ENCODE results near the gene KMT2A. TPM values are rescaled to one million over a fixed set of nuclear protein-coding genes. Genes with fewer than 3 reads are reported as not detected.
A peak's percentile ranks its signal among the peaks of the same experiment; 100 is the strongest.

KMT2A gene
- total RNA-seq, 1 donor from 2014 or later, result 78.8 TPM

DNA sequence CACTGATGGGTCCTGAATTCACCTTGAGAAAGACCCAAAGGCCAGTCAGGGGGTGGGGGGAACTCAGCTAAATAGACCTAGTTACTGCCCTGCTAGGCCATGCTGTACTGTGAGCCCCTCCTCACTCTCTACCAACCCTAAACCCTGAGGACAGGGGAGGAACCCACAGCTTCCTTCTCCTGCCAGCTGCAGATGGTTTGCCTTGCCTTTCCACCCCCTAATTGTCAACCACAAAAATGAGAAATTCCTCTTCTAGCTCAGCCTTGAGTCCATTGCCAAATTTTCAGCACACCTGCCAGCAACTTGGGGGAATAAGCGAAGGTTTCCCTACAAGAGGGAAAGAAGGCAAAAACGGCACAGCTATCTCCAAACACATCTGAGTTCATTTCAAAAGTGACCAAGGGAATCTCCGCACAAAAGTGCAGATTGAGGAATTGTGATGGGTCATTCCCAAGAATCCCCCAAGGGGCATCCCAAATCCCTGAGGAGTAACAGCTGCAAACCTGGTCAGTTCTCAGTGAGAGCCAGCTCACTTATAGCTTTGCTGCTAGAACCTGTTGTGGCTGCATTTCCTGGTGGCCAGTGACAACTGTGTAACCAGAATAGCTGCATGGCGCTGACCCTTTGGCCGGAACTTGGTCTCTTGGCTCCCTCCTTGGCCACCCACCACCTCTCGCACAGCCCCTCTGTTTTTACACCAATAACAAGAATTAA, 88.6 kb downstream of the KMT2A start:
- no peak for DNase-seq (ENCODE audit: low read depth, low spot score)
- Mint-ChIP-seq H3K9me3 (no peaks in the 10 kb centered on the region), H3K4me1 (peaks cover 12% of the 10 kb centered on the region), H3K27me3 (ENCODE audit: low read depth) (no peaks in the 10 kb centered on the region), H3K36me3 (ENCODE audit: low read depth) (peaks cover 12% of the 10 kb centered on the region), H3K27ac (ENCODE audit: unreplicated experiment) (no peak overlapping the region), H3K4me3 (no peak overlapping the region)
- TF ChIP-seq, protein P1, sequence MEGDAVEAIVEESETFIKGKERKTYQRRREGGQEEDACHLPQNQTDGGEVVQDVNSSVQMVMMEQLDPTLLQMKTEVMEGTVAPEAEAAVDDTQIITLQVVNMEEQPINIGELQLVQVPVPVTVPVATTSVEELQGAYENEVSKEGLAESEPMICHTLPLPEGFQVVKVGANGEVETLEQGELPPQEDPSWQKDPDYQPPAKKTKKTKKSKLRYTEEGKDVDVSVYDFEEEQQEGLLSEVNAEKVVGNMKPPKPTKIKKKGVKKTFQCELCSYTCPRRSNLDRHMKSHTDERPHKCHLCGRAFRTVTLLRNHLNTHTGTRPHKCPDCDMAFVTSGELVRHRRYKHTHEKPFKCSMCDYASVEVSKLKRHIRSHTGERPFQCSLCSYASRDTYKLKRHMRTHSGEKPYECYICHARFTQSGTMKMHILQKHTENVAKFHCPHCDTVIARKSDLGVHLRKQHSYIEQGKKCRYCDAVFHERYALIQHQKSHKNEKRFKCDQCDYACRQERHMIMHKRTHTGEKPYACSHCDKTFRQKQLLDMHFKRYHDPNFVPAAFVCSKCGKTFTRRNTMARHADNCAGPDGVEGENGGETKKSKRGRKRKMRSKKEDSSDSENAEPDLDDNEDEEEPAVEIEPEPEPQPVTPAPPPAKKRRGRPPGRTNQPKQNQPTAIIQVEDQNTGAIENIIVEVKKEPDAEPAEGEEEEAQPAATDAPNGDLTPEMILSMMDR (conservative IDR thresholded peaks at IDR 0.05), result no peak

DNA sequence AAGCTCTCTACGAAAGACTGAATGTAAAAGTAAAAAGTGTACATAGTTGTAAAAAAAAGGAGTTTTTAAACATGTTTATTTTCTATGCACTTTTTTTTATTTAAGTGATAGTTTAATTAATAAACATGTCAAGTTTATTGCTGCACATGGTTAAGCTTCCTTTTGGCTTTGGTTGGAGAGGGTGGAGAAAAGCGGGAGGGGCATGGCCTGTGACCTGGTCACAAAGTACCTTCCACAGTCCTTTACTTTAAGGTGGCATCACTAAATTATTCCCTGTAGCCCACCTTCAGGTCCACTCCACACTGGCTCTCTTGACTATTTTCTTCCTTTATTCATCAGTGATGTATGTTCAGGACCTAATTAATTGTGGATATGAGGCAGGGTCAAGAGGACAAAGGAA, 90.4 kb downstream of the KMT2A start:
- Mint-ChIP-seq H3K36me3 (ENCODE audit: low read depth) (peaks cover 8% of the 10 kb centered on the region), H3K4me3 (no peak overlapping the region)

DNA sequence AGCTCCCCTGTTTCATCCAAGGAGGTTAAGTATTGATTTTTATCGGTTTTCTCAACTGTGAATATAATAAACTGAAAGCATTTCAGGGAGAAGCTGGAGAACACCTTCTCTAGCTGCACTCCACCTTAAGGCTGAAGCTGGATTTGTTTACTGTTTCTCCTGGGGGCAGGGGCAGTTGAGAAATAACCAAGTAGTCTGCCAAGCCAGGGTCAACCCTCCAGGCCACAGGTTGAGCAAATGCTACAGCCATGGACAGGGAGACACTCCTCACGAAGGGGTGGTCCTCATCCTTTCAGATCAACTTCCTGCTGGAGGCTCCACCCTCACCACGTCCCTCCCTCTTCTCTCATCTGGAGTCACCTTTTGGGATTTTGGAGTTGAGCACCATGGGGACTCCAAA, 90.8 kb downstream of the KMT2A start, which contains the start of gene TTC36:
TTC36 (plus strand) TSS at position 366 of the 400 bp plus-strand sequence; CDS start at position 387, 21 bp downstream.
- Mint-ChIP-seq H3K9me3 (no peaks in the 10 kb centered on the region), H3K36me3 (ENCODE audit: low read depth) (peaks cover 8% of the 10 kb centered on the region), H3K4me3 (peak within 1 kb of the TSS; percentile 62), H3K27ac (ENCODE audit: unreplicated experiment) (no peak within 1 kb of the TSS), H3K4me1 (peaks cover 25% of the 10 kb centered on the region), H3K27me3 (ENCODE audit: low read depth) (no peaks in the 10 kb centered on the region)
- TF ChIP-seq, protein P1 (conservative IDR thresholded peaks at IDR 0.05), result no peak
- DNase-seq (ENCODE audit: low read depth, low spot score), result no peak

More for the DNA sequence above, 90.4 kb downstream of the KMT2A start:
- H3K27me3 Mint-ChIP-seq (ENCODE audit: low read depth), result no peaks in the 10 kb centered on the region
- no peak for DNase-seq (ENCODE audit: low read depth, low spot score)
- H3K4me1 Mint-ChIP-seq, result peaks cover 22% of the 10 kb centered on the region
- TF ChIP-seq, protein P1 (conservative IDR thresholded peaks at IDR 0.05), result no peak
- H3K27ac Mint-ChIP-seq (ENCODE audit: unreplicated experiment), result no peak overlapping the region
- H3K9me3 Mint-ChIP-seq, result no peaks in the 10 kb centered on the region

DNA sequence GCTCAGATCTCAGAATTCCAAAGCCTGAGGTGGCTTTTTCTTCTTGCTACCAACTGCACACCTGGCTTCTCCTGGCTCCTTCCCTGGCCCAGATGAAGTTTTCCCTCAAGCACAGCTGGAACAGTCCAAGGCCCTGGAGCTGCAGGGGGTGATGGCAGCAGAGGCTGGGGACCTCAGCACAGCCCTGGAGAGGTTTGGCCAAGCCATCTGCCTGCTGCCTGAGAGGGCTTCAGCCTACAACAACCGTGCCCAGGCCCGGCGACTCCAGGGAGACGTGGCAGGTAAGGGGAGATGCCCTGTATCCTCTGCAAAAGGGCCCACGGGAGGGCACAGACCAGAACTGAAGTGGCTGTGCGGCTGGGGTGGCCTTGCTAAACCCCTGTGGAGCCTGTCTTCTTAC, 92.2 kb downstream of the KMT2A start:
- TF ChIP-seq, protein P1 (conservative IDR thresholded peaks at IDR 0.05), result no peak
- Mint-ChIP-seq H3K4me3 (peak overlapping the region; percentile 93), H3K27me3 (ENCODE audit: low read depth) (no peaks in the 10 kb centered on the region), H3K27ac (ENCODE audit: unreplicated experiment) (no peak overlapping the region), H3K9me3 (no peaks in the 10 kb centered on the region), H3K36me3 (ENCODE audit: low read depth) (peaks cover 8% of the 10 kb centered on the region), H3K4me1 (peaks cover 25% of the 10 kb centered on the region)
- no peak for DNase-seq (ENCODE audit: low read depth, low spot score)

DNA sequence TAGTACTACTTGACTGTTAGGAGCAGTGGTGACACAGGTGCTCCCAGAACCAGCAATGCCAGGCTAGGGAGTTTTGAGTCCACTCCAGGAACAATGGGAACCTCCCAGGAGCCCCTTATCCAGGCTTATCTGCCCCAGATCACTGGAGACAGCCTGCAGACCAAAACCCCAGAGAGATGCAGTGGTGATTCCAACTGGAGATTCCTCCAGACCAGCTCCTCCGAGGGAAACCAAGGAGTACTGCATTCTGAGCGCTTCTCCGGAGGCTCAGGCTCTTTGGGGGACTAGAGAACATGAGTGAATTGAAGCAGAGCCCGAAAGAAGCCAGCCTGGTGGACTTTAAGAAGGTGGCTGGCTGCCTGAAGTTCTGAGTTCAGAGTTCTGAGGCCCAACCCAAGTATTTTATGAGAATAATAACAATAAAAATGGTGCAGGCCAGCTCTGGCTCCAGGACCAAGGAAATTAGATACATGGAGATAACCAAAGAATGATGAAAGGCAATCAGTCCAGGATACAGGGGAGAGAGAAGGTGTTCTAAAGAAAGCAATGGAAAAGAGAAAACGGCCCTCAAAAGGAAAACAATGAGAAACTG, 93.4 kb downstream of the KMT2A start:
- peaks cover 30% of the 10 kb centered on the region for H3K4me1 Mint-ChIP-seq
- no peaks in the 10 kb centered on the region for H3K9me3 Mint-ChIP-seq
- H3K4me3 Mint-ChIP-seq, result peak overlapping the region; percentile 93
- peaks cover 5% of the 10 kb centered on the region for H3K36me3 Mint-ChIP-seq (ENCODE audit: low read depth)
- no peak for DNase-seq (ENCODE audit: low read depth, low spot score)
- H3K27me3 Mint-ChIP-seq (ENCODE audit: low read depth), result no peaks in the 10 kb centered on the region
- TF ChIP-seq, protein P1 (conservative IDR thresholded peaks at IDR 0.05), result no peak
- peak overlapping the region; percentile 1 for H3K27ac Mint-ChIP-seq (ENCODE audit: unreplicated experiment)
